Skeletal muscle tissue (tissue), 4 donors: ENCODE data around the gene CEP68. TPM values are rescaled to one million over a fixed set of nuclear protein-coding genes. Genes with fewer than 3 reads are reported as not detected.
A peak's percentile ranks its signal among the peaks of the same experiment; 100 is the strongest.

Source experiments
- H3K27ac ChIP-seq: one replicate; pipeline ENCODE4 v1.7.0; 2013; ENCODE audit warnings: mild to moderate bottlenecking, low read depth, low read length, inconsistent platforms
- H3K27me3 ChIP-seq, 3 donors: one replicate each; pipeline ENCODE4 v1.7.0; 2013; ENCODE audit warnings: low read length in 3 of 3; ENCODE audit not compliant: control insufficient read depth in 3 of 3, insufficient read depth in 3 of 3
- H3K36me3 ChIP-seq, 3 donors: one replicate each; pipeline ENCODE4 v1.7.0; 2013; ENCODE audit warnings: low read length in 3 of 3; ENCODE audit not compliant: control insufficient read depth in 3 of 3, insufficient read depth in 3 of 3
- H3K4me1 ChIP-seq, 3 donors: one replicate each; pipeline ENCODE4 v1.7.0; 2013; ENCODE audit warnings: low read length in 3 of 3, mild to moderate bottlenecking in 3 of 3; ENCODE audit not compliant: control insufficient read depth in 3 of 3, insufficient read depth in 3 of 3
- H3K4me3 ChIP-seq, 3 donors: one replicate each; pipeline ENCODE4 v1.7.0; 2013; ENCODE audit warnings: low read length in 3 of 3
- H3K9ac ChIP-seq, 3 donors: one replicate each; pipeline ENCODE4 v1.7.0; 2013; ENCODE audit warnings: low read length in 3 of 3, mild to moderate bottlenecking in 3 of 3, moderate library complexity in 2 of 3, low read depth in 1 of 3
- H3K9me3 ChIP-seq, 3 donors: one replicate each; pipeline ENCODE4 v1.7.0; 2013; ENCODE audit warnings: low read length in 3 of 3; ENCODE audit not compliant: control insufficient read depth in 3 of 3
- total RNA-seq: library from RNA; depleted of rRNA; stranded (reverse); fragments of >200 nt; gene quantifications from one replicate; pipeline ENCODE4 v1.2.3, GENCODE V29; 2014
- donor health status: Osteomylitis.

Gene CEP68
- total RNA-seq, 1 donor from 2014 or later, result 27.1 TPM

GRCh38 chr2:65075605-65076344 lies 19.6 kb downstream of the CEP68 start:
- peaks cover 41 to 62% (median 56%) of the 10 kb centered on the region in 3 donors for H3K36me3 ChIP-seq
- no peak overlapping the region for H3K27ac ChIP-seq
- H3K4me3 ChIP-seq, result peak overlapping the region in 1 of 3 donors; percentile 22
- peak overlapping the region in 2 of 3 donors; percentile 14 to 62 for H3K9ac ChIP-seq
- no peaks in the 10 kb centered on the region for H3K27me3 ChIP-seq
- no peaks in the 10 kb centered on the region for H3K9me3 ChIP-seq
- peaks cover 36 to 51% (median 45%) of the 10 kb centered on the region in 3 donors for H3K4me1 ChIP-seq

GRCh38 chr2:65076345-65076710 lies 20.1 kb downstream of the CEP68 start:
- Histone ChIP-seq H3K27ac (no peak overlapping the region), H3K4me1 (peaks cover 36 to 45% (median 42%) of the 10 kb centered on the region in 3 donors), H3K27me3 (no peaks in the 10 kb centered on the region)

GRCh38 chr2:65077898-65078297 lies 21.7 kb downstream of the CEP68 start:
- Histone ChIP-seq H3K9me3 (no peaks in the 10 kb centered on the region), H3K4me3 (no peak overlapping the region), H3K4me1 (peaks cover 33 to 35% (median 34%) of the 10 kb centered on the region in 3 donors), H3K9ac (no peak overlapping the region), H3K27ac (no peak overlapping the region), H3K27me3 (no peaks in the 10 kb centered on the region), H3K36me3 (peaks cover 30 to 58% (median 46%) of the 10 kb centered on the region in 3 donors)

More at GRCh38 chr2:65076345-65076710, 20.1 kb downstream of the CEP68 start:
- H3K9me3 ChIP-seq, result no peaks in the 10 kb centered on the region
- peak overlapping the region in 1 of 3 donors; percentile 22 for H3K4me3 ChIP-seq
- peak overlapping the region in 1 of 3 donors; percentile 62 for H3K9ac ChIP-seq
- peaks cover 37 to 60% (median 55%) of the 10 kb centered on the region in 3 donors for H3K36me3 ChIP-seq

GRCh38 chr2:65079017-65079416 lies 22.8 kb downstream of the CEP68 start:
- Histone ChIP-seq H3K36me3 (peaks cover 40 to 62% (median 54%) of the 10 kb centered on the region in 3 donors), H3K4me1 (peaks cover 22 to 23% (median 23%) of the 10 kb centered on the region in 3 donors), H3K9me3 (no peaks in the 10 kb centered on the region), H3K9ac (no peak overlapping the region), H3K27me3 (no peaks in the 10 kb centered on the region), H3K27ac (no peak overlapping the region), H3K4me3 (no peak overlapping the region)

GRCh38 chr2:65081232-65081685 lies 25.0 kb downstream of the CEP68 start:
- Histone ChIP-seq H3K9ac (no peak overlapping the region), H3K27ac (no peak overlapping the region), H3K9me3 (no peaks in the 10 kb centered on the region), H3K36me3 (peaks cover 44 to 69% (median 66%) of the 10 kb centered on the region in 3 donors), H3K4me3 (no peak overlapping the region), H3K4me1 (peaks cover 2 to 5% (median 4%) of the 10 kb centered on the region in 3 donors), H3K27me3 (no peaks in the 10 kb centered on the region)

- Histone ChIP-seq H3K4me1 (peaks cover 0 to 7% (median 4%) of the 10 kb centered on the region in 3 donors), H3K4me3 (no peak overlapping the region), H3K36me3 (peaks cover 28 to 45% (median 43%) of the 10 kb centered on the region in 3 donors)
Measured at GRCh38 chr2:65085148-65085547, 28.9 kb downstream of the CEP68 start.

GRCh38 chr2:65092791-65093190 lies 36.6 kb downstream of the CEP68 start:
- Histone ChIP-seq H3K27ac (no peak overlapping the region), H3K27me3 (no peaks in the 10 kb centered on the region), H3K36me3 (peaks cover 14 to 40% (median 37%) of the 10 kb centered on the region in 3 donors), H3K9ac (no peak overlapping the region), H3K4me3 (no peak overlapping the region), H3K9me3 (no peaks in the 10 kb centered on the region), H3K4me1 (peaks cover 0 to 7% (median 4%) of the 10 kb centered on the region in 3 donors)

More at GRCh38 chr2:65085148-65085547, 28.9 kb downstream of the CEP68 start:
- no peaks in the 10 kb centered on the region for H3K27me3 ChIP-seq
- H3K9ac ChIP-seq, result no peak overlapping the region
- no peaks in the 10 kb centered on the region for H3K9me3 ChIP-seq
- no peak overlapping the region for H3K27ac ChIP-seq

GRCh38 chr2:65093211-65093610 lies 37.0 kb downstream of the CEP68 start:
- H3K9me3 ChIP-seq, result no peaks in the 10 kb centered on the region
- no peak overlapping the region for H3K4me3 ChIP-seq
- no peaks in the 10 kb centered on the region for H3K27me3 ChIP-seq
- peaks cover 14 to 40% (median 37%) of the 10 kb centered on the region in 3 donors for H3K36me3 ChIP-seq
- H3K27ac ChIP-seq, result no peak overlapping the region
- peaks cover 0 to 6% (median 2%) of the 10 kb centered on the region in 3 donors for H3K4me1 ChIP-seq
- H3K9ac ChIP-seq, result no peak overlapping the region

- Histone ChIP-seq H3K4me3 (no peak overlapping the region), H3K9me3 (no peaks in the 10 kb centered on the region), H3K9ac (no peak overlapping the region), H3K27ac (no peak overlapping the region), H3K27me3 (no peaks in the 10 kb centered on the region), H3K4me1 (no peaks in the 10 kb centered on the region), H3K36me3 (peaks cover 8 to 39% (median 30%) of the 10 kb centered on the region in 3 donors)
Measured at GRCh38 chr2:65096948-65097347, 40.7 kb downstream of the CEP68 start.

GRCh38 chr2:65097844-65098243 lies 41.6 kb downstream of the CEP68 start:
- Histone ChIP-seq H3K4me1 (no peaks in the 10 kb centered on the region), H3K9me3 (no peaks in the 10 kb centered on the region), H3K27ac (no peak overlapping the region), H3K27me3 (no peaks in the 10 kb centered on the region), H3K9ac (no peak overlapping the region), H3K36me3 (peaks cover 5 to 33% (median 23%) of the 10 kb centered on the region in 3 donors), H3K4me3 (no peak overlapping the region)
